ENCODE data around the gene SERTAD2.

Gene SERTAD2

DNA sequence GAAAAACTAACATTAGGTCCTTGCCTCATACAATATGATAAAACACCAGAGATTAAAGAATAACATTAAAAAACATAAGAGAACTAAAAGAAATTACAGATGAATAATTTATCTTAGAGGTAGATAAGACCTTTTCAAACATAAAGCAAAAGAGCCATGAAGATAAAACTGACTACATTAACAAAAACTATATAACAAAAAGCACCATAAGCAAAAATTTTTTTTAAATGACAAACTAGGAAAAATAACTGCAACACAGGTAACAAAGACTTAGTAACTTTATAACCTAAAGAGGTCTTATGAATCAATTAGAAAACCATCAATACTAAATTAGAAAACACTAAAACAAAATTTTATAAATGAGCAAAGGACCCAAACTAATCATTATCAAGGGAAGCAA lies 16.3 kb upstream of the SERTAD2 start:
- no peak for DNase-seq

GRCh38 chr2:64669288-64669687 lies 15.6 kb upstream of the SERTAD2 start:
- DNase-seq: no peak

- no peak for DNase-seq
These were observed 14.8 kb upstream of the SERTAD2 start for GRCh38 chr2:64668542-64668941.

- no peak for DNase-seq
These were observed 13.8 kb upstream of the SERTAD2 start for GRCh38 chr2:64667535-64667934.

GRCh38 chr2:64666810-64667438 lies 13.2 kb upstream of the SERTAD2 start:
- no peak for DNase-seq

GRCh38 chr2:64665709-64666108 lies 12.0 kb upstream of the SERTAD2 start:
- no peak for DNase-seq

DNA sequence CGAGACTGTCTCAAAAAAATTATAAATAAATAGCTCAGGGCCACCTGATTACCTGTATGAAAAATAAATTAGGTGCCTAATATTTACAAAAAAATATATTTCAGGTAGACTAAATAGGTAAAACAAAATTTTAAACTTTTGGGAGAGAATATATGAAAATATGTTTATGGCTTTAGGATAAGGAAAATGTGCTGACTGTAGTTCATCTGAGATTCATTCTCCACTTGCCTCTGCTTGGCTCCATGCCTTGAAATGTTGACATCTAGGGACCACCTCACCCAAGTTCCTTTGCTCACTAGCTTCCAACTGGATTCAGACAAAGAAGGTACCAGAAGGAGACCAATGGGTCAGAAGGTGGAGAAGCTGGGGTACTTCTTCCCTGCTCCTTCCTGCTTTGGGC lies 9.7 kb upstream of the SERTAD2 start:
- DNase-seq: no peak

GRCh38 chr2:64661741-64662169 lies 8.0 kb upstream of the SERTAD2 start:
- DNase-seq: no peak

- no peak for DNase-seq
These were observed 5.5 kb upstream of the SERTAD2 start for GRCh38 chr2:64659252-64659651.

- DNase-seq: no peak
These were observed 4.6 kb upstream of the SERTAD2 start for GRCh38 chr2:64658269-64658668.

GRCh38 chr2:64657411-64657810 lies 3.7 kb upstream of the SERTAD2 start:
- no peak for DNase-seq

GRCh38 chr2:64656379-64656778 lies 2.7 kb upstream of the SERTAD2 start:
- DNase-seq: no peak

- no peak for DNase-seq
These were observed 2.2 kb upstream of the SERTAD2 start for GRCh38 chr2:64655873-64656272.

DNA sequence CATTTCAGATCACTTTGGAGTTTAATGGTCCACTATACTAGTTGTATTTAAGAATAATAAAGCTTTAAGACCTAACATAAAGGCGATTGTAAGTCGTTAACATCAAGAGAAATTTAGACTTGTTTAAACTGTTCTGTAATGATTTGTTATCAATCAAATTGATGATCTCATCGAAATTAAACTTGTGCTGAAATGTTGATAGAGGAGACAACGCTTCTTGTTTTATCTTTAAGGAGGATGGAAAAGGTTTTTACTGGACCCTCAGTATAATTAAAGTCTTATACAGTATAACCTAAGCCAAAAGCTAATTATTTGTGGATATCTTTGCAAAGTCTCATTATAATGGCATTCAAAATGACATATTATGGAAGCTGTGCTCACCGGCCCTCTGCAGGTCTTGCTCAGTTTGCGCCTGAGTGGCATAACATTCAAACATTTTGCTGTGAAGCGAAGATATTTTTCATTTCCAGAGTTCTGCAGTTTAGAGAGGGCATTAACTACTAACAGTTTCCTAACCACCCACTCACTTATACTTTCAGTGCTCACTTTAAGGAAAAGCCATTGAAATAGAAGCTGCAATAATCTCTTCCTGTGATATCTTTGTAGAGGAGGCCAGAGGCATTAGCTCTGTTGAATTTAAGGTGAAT lies 1.4 kb upstream of the SERTAD2 start:
- DNase-seq: no peak

GRCh38 chr2:64654063-64654811 lies 524 bp upstream of the SERTAD2 start:
- peak; percentile 87 for DNase-seq

DNA sequence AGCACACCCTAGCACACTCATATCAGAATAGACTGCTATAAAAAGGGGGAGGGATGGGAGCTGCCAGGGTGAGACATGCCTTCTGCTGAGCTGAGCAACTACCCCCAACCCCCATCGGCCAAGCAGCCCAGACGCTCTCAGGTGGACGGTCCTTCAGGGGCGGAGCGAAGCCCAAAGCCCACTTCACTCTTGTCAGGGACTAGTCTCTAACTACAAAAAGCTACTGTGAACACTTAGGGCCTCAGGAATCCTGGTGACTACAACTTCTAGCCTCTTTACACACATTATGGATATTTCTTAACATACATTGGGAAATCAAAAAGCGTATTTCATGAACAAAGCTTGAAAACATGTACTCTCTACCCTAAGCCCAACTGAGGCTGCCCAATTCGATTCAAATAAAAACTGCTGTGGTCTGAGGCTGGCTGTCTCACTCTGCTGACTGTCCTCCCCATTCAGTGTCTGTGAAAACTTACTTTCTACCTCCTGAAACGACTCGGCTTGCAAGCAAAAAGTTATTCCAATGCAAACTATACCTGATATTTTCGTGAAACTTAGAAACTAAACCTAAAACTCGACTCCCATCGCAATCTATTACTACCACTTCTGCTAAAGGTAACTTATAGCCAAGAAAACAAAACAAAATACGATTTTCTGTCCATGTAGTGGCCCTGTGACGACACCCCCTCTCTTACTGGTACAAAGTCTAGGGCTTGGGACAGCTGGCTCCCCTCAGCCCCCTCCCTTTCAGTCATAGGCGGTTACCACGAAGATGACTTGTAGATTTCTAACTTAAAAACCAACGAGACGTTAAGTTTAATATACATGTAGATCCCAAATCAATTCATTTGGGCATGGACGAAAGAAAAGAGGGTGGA lies 1.2 kb downstream of the SERTAD2 start:
- no peak for DNase-seq

DNA sequence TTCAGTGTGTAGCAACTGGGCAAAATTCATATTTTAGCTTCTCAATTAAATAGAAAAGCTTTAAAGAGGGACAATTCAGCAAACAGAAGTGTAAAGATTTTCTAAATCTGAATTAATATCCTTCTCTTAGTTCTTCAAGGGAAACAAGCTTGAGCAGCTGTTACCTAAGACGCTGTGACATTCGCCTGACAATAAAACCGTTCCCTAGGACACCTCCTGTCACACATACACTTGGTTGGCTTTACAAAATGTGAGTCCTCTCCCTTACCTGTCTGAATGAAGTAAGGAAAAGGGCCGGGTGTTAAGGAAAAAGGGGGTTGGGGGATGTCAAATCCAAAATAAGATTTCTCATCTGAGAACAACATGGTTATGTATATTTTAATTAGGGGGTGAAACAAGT lies 2.1 kb downstream of the SERTAD2 start:
- no peak for DNase-seq

DNA sequence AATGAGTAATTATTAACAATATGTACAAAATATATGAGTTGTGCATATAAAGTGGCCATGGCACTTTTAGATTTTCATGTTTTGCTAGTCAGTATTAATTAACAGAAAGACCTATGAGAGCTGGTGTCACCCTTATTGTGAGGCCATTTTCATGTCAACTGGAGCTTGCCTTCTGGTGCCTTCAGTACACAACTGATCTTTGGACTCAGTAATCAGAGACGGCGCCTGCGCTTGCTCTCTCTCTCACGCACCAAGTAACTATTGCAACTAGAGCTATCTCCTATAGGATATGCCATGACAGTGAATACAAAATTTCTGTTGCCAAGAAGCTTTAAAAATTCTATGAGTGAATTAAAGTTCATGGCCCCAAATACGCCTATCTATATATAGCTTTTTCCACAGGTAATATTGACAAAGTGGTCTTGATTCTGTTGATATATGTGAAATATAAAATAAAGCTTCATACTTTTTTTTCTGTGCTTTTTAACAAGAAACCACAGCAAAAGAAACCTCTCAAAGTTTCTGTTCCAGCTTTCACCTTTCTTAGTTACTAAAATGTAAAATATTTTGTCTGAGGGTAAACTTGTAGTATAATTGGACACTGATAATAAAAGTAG lies 2.9 kb downstream of the SERTAD2 start:
- DNase-seq: no peak

DNA sequence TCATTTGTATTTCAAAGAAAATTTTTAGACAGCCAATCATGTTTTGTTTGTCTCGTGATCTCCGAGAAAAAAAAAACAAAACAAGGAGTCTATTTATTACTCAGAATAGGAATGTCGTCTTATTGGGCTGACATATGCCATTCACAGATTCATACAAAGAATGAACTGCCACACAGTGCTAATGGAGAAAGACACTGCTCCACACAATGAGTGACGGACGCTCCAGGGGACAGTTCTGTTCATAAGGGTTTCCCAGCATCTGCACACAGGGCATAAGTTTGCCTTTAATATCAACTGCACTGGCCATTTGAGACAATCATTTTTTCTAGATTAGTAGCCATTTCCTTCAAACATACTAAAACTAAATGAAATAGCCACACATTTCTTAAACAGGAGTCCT lies 3.4 kb downstream of the SERTAD2 start:
- DNase-seq: no peak

DNA sequence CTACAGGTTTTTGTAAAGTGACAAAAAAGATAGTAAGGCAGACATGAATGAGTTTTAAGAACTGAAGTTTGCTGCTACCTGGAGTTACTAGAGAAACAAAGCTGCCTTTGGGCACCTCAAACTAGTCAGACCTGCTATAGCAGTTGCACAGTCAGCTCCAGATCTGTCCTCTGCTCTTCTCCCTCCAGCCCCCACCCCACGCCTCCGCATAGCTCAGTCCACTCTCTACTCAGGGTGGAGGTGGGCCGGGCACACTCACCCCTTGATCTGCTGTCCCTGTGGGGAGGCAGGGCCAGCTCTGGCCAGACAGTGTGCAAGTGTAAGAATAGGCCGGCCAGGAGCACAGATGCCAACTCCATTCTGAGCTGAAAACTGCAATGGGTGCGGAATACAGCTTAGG lies 4.1 kb downstream of the SERTAD2 start:
- no peak for DNase-seq

- DNase-seq: no peak
These were observed 4.7 kb downstream of the SERTAD2 start for GRCh38 chr2:64649013-64649484.

DNA sequence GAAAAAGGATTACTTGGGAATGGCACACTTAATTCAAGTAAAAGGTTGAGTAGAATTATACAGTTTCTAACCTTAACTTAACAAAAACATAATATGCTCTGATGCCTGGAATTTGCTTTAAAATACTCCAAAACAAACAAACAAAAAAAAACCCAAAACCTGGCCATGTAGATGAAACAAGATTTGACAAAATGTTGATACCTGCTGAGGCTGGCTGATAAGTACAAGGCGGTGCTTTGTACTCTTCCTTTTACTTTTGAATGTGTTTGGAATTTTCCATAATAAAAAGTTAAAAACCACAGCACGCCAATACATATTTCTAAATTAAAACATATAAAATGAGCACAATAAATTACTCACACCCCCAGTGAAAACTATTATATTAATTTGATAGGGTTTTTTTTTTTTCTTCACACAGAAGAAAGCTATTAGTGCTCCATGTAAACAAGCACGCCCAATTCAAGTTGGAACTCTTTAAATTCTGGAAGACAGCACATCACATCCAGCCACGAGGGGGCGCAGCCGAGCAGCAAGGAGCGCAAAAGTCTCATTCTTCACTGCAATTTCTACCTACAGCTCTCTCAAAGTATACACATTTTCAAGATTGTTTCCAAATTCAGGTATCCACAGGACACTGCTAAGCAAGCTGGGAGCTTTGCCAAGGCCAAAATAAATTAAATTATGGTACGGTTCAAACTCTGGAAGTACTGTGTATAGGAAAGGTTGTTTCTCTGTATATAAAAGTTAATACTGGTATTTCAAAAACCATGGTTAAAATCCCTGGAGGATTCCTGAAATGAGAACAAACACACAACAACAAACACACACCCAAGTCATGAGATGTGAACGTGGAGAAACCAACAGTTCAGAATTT lies 7.5 kb downstream of the SERTAD2 start:
- DNase-seq: peak; percentile 96
